Measurements from ENCODE around the gene SEMA3B. TPM values are rescaled to one million over a fixed set of nuclear protein-coding genes. Genes with fewer than 3 reads are reported as not detected.

Gene SEMA3B
- total and polyA plus RNA-seq, 12 donors = 6.0 to 496 (median 224) TPM

DNA sequence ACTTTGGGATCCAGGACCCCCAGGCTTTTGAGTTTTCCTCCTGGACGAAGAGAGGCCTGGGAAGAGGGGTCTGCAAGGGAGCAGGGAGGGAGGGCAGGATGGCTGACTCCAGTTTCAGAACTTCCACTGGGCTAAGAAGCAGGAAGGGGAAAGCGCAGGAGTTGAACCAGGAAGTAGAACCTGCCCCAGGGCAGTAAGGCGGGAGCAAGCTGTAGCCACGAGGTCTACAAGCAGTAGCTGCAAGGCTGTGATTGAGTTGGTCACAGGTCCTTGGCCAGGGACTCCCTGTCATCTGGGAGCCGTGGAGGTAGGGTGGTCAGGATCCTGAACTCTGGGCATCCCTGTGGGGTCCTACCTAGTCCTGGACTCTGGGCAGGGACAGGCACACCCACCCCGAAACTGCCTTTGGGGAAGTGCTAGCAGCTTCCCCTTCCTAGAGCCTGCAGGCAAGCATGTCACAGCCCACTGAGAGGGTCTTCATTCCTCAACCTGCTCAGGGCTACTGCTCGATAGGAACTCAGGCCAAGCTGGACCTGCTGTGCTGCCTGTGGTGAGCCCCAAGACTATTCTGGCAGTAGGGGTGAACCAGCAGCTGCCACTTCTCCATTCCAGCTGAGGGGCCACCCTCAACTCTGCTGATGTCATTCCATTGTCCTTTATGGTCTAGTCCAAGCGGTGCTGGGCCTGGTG lies 38.7 kb upstream of the SEMA3B start:
- Histone ChIP-seq H3K9me3 (replicated peaks in 1 of 3) (no peaks in the 10 kb centered on the region), H3K4me1 (replicated peaks in 1 of 2) (peaks cover 0 to 18% of the 10 kb centered on the region in 2 donors), H3K4me3 (no peak overlapping the region), H3K27me3 (no peaks in the 10 kb centered on the region), H3K27ac (peak overlapping the region in 2 of 5 donors; percentile 13 to 63), H3K36me3 (replicated peaks in 1 of 2) (no peaks in the 10 kb centered on the region)
- WGBS, 4 donors = 73 to 89% (median 80%) methylated on average over 5 to 8 of the region's 8 CpGs
- no peak for TF ChIP-seq POLR2A (IDR thresholded peaks at IDR 0.05)
- no peak for DNase-seq
- intact Hi-C loops (cut with DNase I) = loop anchor here in 1 of 2 donors (5.0 kb wide), 1 partner anchor 42 kb away; no protein-coding TSS in a partner anchor

GRCh38 chr3:50230794-50231125 lies 38.2 kb upstream of the SEMA3B start:
- no peak for TF ChIP-seq POLR2A (IDR thresholded peaks at IDR 0.05)
- TF ChIP-seq, protein P1, sequence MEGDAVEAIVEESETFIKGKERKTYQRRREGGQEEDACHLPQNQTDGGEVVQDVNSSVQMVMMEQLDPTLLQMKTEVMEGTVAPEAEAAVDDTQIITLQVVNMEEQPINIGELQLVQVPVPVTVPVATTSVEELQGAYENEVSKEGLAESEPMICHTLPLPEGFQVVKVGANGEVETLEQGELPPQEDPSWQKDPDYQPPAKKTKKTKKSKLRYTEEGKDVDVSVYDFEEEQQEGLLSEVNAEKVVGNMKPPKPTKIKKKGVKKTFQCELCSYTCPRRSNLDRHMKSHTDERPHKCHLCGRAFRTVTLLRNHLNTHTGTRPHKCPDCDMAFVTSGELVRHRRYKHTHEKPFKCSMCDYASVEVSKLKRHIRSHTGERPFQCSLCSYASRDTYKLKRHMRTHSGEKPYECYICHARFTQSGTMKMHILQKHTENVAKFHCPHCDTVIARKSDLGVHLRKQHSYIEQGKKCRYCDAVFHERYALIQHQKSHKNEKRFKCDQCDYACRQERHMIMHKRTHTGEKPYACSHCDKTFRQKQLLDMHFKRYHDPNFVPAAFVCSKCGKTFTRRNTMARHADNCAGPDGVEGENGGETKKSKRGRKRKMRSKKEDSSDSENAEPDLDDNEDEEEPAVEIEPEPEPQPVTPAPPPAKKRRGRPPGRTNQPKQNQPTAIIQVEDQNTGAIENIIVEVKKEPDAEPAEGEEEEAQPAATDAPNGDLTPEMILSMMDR (IDR thresholded peaks at IDR 0.05) = no peak
- Histone ChIP-seq H3K9me3 (replicated peaks in 1 of 3) (no peaks in the 10 kb centered on the region), H3K27me3 (no peaks in the 10 kb centered on the region), H3K4me1 (replicated peaks in 1 of 2) (peaks cover 0 to 21% of the 10 kb centered on the region in 2 donors), H3K4me3 (no peak overlapping the region), H3K36me3 (replicated peaks in 1 of 2) (no peaks in the 10 kb centered on the region), H3K27ac (peak overlapping the region in 1 of 5 donors; percentile 63)
- no peak for DNase-seq
- WGBS, 4 donors = 65 to 79% (median 74%) methylated on average over 3 to 4 of the region's 4 CpGs
- intact Hi-C loops (cut with DNase I) = loop anchor here in 1 of 2 donors (5.0 kb wide), 1 partner anchor 42 kb away; no protein-coding TSS in a partner anchor

DNA sequence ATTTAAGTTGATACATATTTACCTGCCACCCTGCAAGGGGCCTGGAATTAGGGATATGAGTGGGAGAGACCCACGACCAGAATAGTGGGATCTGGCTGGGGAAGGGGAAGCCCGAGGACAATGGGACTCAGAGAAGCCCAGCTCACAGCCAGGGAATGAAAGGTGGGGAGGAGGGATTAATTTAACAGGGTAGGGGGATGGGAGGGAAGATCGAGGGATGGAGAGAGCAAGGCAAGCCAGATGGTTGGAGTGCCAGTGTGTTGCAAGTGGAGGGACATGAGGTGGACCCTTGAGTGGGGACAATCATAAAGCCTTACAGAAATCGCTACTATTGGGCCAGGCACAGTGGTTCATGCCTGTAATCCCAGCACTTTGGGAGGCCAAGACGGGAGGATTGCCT lies 37.4 kb upstream of the SEMA3B start:
- H3K4me1 ChIP-seq (replicated peaks in 1 of 2) = peaks cover 0 to 17% of the 10 kb centered on the region in 2 donors
- intact Hi-C loops (cut with DNase I) = loop anchor here in 1 of 2 donors (5.0 kb wide), 1 partner anchor 41 kb away; no protein-coding TSS in a partner anchor

DNA sequence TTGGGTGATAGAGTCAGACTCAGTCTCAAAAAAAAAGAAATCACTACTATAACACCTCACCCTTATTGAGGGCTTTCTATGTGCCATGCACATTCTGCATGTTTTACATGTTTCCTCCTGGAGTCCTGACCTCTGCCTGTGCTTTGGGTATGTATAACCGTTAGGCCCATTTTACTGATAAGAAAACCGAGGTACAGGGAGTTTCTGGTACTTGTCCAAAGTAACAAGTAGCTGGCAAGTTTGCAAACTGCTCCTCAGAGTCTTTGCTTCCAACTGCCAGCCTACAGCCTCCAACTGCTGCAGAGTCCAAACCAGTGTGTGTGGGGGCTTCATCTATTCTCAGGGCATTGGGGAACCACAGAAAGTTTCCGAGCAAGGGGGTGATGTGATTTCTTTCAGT lies 36.6 kb upstream of the SEMA3B start:
- no peaks in the 10 kb centered on the region for H3K9me3 ChIP-seq (replicated peaks in 1 of 3)
- no peak overlapping the region for H3K27ac ChIP-seq
- peaks cover 2 to 11% of the 10 kb centered on the region in 2 donors for H3K4me1 ChIP-seq (replicated peaks in 1 of 2)
- intact Hi-C loops (cut with DNase I) = loop anchor here in 1 of 2 donors (5.0 kb wide), 1 partner anchor 40 kb away; no protein-coding TSS in a partner anchor
- DNase-seq = no peak
- no peaks in the 10 kb centered on the region for H3K36me3 ChIP-seq (replicated peaks in 1 of 2)
- WGBS, 4 donors = 53 to 64% (median 61%) methylated on average over 3 of the region's 3 CpGs
- no peak for TF ChIP-seq POLR2A (IDR thresholded peaks at IDR 0.05)
- TF ChIP-seq, protein P1 (IDR thresholded peaks at IDR 0.05) = no peak
- H3K27me3 ChIP-seq = no peaks in the 10 kb centered on the region
- no peak overlapping the region for H3K4me3 ChIP-seq

More for the DNA sequence above, 37.4 kb upstream of the SEMA3B start:
- H3K36me3 ChIP-seq (replicated peaks in 1 of 2) = no peaks in the 10 kb centered on the region
- no peaks in the 10 kb centered on the region for H3K9me3 ChIP-seq (replicated peaks in 1 of 3)
- 61 to 76% (median 70%) methylated on average over 4 to 5 of the region's 5 CpGs for WGBS, 4 donors
- H3K27ac ChIP-seq = no peak overlapping the region
- no peaks in the 10 kb centered on the region for H3K27me3 ChIP-seq
- TF ChIP-seq, protein P1 (IDR thresholded peaks at IDR 0.05) = no peak
- TF ChIP-seq POLR2A (IDR thresholded peaks at IDR 0.05) = no peak
- no peak overlapping the region for H3K4me3 ChIP-seq
- DNase-seq = no peak
